ENCODE results near the gene SURF1. TPM values are rescaled to one million over a fixed set of nuclear protein-coding genes. Genes with fewer than 3 reads are reported as not detected.

The SURF1 gene
- total RNA-seq, 1 donor from 2014 or later = 42.9 TPM

DNA sequence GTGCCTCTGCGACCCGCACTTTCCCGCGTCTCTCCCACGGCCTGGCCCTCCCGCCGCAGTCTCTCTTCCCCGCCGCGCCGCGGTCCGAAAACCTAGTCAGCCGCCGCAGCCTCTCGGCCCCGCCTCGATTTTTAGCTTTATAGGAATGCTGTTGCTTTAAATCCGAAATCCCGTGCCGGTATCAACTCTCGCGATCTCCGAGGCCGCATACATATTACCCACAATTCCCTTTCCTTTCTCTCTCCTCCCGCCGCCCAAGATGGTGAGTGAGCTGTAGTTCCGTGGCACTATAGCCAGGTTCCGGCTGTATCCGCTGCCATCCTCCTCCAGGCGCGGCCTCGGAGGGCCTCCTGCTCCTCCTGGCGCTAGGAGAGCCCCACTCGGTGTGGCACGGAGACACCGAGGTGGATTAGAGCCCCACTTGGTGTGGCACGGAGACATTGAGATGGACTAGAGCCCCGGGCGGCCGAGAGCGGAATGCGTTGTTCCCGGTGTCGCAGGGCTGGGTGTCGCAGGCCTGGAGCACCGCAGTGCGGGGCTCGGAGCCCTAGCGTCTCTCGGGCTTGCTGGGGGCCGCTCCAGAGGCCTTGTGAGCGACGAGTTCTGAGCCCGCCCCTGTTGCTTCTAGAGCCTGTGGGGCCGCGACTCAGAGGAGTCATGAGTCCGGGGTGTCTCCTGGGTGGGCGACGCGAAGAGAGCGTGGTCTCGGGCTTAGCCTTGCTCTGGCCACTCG is 8.1 kb downstream of the SURF1 start, which contains the start of the genes MED22 and RPL7A:
Gene MED22 (minus strand): TSS at position 147 of the 733 bp plus-strand sequence. CDS start 1,469 bp downstream, outside the sequence.
Gene RPL7A (plus strand): TSS at position 234 of the 733 bp plus-strand sequence. CDS start 26 bp downstream, at position 260.
- Mint-ChIP-seq H3K27ac (peak within 1 kb of the TSS; percentile 100), H3K27me3 (no peaks in the 10 kb centered on the region), H3K4me1 (ENCODE audit: low read depth) (peaks cover 24% of the 10 kb centered on the region), H3K4me3 (ENCODE audit: low read depth) (peak within 1 kb of the TSS; percentile 100), H3K9me3 (ENCODE audit: low read depth) (no peaks in the 10 kb centered on the region), H3K36me3 (ENCODE audit: insufficient read depth) (peaks cover 27% of the 10 kb centered on the region)
- peak; percentile 76 for DNase-seq (ENCODE audit: low spot score, unreplicated experiment)
- TF ChIP-seq, protein P1, sequence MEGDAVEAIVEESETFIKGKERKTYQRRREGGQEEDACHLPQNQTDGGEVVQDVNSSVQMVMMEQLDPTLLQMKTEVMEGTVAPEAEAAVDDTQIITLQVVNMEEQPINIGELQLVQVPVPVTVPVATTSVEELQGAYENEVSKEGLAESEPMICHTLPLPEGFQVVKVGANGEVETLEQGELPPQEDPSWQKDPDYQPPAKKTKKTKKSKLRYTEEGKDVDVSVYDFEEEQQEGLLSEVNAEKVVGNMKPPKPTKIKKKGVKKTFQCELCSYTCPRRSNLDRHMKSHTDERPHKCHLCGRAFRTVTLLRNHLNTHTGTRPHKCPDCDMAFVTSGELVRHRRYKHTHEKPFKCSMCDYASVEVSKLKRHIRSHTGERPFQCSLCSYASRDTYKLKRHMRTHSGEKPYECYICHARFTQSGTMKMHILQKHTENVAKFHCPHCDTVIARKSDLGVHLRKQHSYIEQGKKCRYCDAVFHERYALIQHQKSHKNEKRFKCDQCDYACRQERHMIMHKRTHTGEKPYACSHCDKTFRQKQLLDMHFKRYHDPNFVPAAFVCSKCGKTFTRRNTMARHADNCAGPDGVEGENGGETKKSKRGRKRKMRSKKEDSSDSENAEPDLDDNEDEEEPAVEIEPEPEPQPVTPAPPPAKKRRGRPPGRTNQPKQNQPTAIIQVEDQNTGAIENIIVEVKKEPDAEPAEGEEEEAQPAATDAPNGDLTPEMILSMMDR (IDR thresholded peaks at IDR 0.05; ENCODE audit: unreplicated experiment) = peak; percentile 25

- H3K4me3 Mint-ChIP-seq (ENCODE audit: low read depth) = peak overlapping the region; percentile 100
- H3K36me3 Mint-ChIP-seq (ENCODE audit: insufficient read depth) = peaks cover 25% of the 10 kb centered on the region
- TF ChIP-seq, protein P1 (IDR thresholded peaks at IDR 0.05; ENCODE audit: unreplicated experiment) = no peak
- DNase-seq (ENCODE audit: low spot score, unreplicated experiment) = no peak
- H3K4me1 Mint-ChIP-seq (ENCODE audit: low read depth) = peaks cover 24% of the 10 kb centered on the region
- no peaks in the 10 kb centered on the region for H3K27me3 Mint-ChIP-seq
- peak overlapping the region; percentile 100 for H3K27ac Mint-ChIP-seq
- no peaks in the 10 kb centered on the region for H3K9me3 Mint-ChIP-seq (ENCODE audit: low read depth)
Measured at GRCh38 chr9:133347515-133347984, 8.7 kb downstream of the SURF1 start.

- H3K36me3 Mint-ChIP-seq (ENCODE audit: insufficient read depth) = peaks cover 24% of the 10 kb centered on the region
- DNase-seq (ENCODE audit: low spot score, unreplicated experiment) = no peak
- no peak overlapping the region for H3K27ac Mint-ChIP-seq
Measured at GRCh38 chr9:133346021-133346785, 10.1 kb downstream of the SURF1 start.

GRCh38 chr9:133345596-133345995 is 10.7 kb downstream of the SURF1 start:
- Mint-ChIP-seq H3K9me3 (ENCODE audit: low read depth) (no peaks in the 10 kb centered on the region), H3K4me1 (ENCODE audit: low read depth) (peaks cover 24% of the 10 kb centered on the region), H3K27ac (no peak overlapping the region), H3K27me3 (no peaks in the 10 kb centered on the region), H3K36me3 (ENCODE audit: insufficient read depth) (peaks cover 23% of the 10 kb centered on the region), H3K4me3 (ENCODE audit: low read depth) (no peak overlapping the region)
- no peak for DNase-seq (ENCODE audit: low spot score, unreplicated experiment)
- TF ChIP-seq, protein P1 (IDR thresholded peaks at IDR 0.05; ENCODE audit: unreplicated experiment) = no peak

More at GRCh38 chr9:133346021-133346785, 10.1 kb downstream of the SURF1 start:
- no peaks in the 10 kb centered on the region for H3K27me3 Mint-ChIP-seq
- peak overlapping the region; percentile 100 for H3K4me3 Mint-ChIP-seq (ENCODE audit: low read depth)
- no peaks in the 10 kb centered on the region for H3K9me3 Mint-ChIP-seq (ENCODE audit: low read depth)
- TF ChIP-seq, protein P1 (IDR thresholded peaks at IDR 0.05; ENCODE audit: unreplicated experiment) = no peak
- H3K4me1 Mint-ChIP-seq (ENCODE audit: low read depth) = peaks cover 24% of the 10 kb centered on the region

DNA sequence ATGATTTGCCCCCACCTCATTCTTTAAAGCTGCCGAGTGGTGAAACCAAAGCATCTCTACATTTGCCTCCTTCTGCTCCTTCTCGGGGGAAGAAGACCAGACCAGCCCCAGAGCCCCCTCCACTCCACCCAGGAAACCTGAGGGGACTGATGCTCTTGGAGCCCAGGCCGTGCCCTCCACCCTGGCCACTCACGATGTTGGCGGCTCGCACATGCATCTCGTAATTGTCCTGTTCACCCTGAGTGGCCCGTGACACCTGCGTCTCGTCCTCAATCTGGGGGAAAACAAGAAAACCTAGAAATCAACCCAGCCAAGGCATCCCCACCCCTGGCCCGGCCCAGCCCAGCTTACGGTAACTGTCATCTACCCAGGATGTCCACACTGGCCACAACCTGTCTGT is 11.3 kb downstream of the SURF1 start:
- Mint-ChIP-seq H3K4me1 (ENCODE audit: low read depth) (peaks cover 21% of the 10 kb centered on the region), H3K36me3 (ENCODE audit: insufficient read depth) (peaks cover 20% of the 10 kb centered on the region), H3K9me3 (ENCODE audit: low read depth) (no peaks in the 10 kb centered on the region), H3K27ac (no peak overlapping the region), H3K27me3 (no peaks in the 10 kb centered on the region), H3K4me3 (ENCODE audit: low read depth) (no peak overlapping the region)
- TF ChIP-seq, protein P1 (IDR thresholded peaks at IDR 0.05; ENCODE audit: unreplicated experiment) = no peak
- DNase-seq (ENCODE audit: low spot score, unreplicated experiment) = no peak
